NCI-H1436 treated with DMSO at 0.1 percent for 48 hours (cell line): Measurements from ENCODE around the gene IL1RAP.

Experiments used
- DNase-seq: peaks from one replicate; lab custom pipeline; 2025; lab: John Stamatoyannopoulos, UW

IL1RAP gene

DNA sequence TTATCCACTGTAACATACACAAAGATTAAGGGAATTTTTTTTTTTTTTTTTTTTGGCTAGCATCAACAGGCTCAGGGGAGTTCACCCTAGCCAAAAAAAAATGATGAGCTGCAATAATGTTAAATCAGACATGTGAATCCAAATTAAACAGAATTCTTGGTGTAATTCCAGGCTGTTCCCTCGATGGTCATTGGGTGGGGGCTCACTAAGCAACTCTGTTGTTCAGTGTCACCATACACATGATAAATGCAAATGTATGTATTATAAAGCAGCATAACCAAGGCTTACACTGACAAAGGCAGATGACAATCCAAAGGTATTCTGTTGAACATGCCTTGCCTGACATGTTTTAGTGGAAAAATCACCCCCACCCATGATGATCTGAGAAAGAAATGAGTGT, 29.0 kb downstream of the IL1RAP start:
- no peak for DNase-seq

DNA sequence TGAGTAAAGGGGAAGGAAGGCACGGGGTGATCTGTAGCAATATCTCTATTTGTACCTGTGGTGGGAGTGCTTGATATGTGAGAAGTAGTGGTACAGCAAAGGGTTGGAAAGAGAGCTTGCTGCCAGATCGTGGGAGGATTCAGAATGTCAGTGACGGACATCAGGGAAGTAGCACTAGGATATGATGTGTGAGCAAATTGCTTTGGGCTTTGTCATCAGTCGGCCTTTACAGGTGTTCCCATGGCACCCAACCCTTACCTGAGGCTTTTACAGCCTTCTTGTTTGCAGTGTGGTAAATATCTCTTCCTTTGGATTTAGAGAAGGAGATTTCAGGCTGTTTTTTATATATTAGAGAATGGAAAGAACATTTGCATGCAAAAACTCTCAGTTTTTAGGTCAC, 29.8 kb downstream of the IL1RAP start:
- no peak for DNase-seq

- DNase-seq, result no peak
Observed at GRCh38 chr3:190545191-190545590, 31.3 kb downstream of the IL1RAP start.

DNA sequence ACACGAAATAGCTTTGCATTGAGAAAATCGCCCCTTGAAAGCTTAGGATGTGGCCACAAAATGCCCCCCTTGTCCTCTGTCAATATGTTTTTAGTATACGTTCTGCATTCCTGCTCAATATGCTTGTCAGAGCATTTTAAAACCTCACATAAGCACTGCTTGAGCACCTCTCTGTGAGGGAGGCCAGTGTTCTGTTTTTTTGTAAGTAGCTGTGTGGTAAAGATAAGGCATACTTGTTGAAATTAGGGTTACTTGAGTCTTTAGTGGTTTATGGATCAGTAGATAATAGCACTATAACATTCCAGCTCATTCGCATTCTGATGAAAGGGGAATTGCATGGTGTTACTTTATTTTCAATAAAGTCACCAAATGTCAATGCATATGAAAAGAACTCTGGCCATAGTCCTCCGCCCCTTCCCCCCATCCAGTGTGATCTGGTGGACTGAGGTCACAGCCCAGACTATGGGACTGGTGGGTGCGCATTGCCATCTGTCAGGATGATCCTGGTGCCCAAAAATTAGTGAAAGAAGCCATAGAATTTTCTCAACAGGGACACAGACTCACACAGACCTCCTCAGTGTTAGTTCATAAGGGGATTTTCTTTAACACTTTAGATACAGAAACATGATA, 33.1 kb downstream of the IL1RAP start:
- DNase-seq, result no peak

- DNase-seq, result no peak
Observed at GRCh38 chr3:190548031-190548656, 34.3 kb downstream of the IL1RAP start.

DNA sequence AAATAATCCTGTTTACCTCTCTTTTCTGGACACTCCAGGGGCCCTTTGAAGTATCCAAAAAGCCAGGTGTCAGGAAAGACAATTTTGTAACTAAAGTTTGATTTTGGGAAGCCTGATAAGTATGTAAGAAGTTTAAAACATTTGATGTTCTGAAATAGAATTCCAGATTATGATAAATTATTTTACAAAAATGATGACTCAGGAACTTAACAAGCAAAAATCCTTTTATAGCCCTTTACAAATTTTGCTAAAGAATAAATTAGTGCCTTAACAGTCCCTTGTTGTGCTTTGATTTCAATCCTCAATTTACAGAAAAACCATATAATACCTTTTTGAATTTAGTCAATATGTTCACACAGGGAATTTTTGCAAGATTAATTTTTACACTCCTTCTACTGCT, 38.1 kb downstream of the IL1RAP start:
- DNase-seq, result no peak

- no peak for DNase-seq
Observed at GRCh38 chr3:190552969-190553759, 39.3 kb downstream of the IL1RAP start.

- no peak for DNase-seq
Observed at GRCh38 chr3:190554197-190554596, 40.3 kb downstream of the IL1RAP start.

GRCh38 chr3:190556351-190556750, 42.5 kb downstream of the IL1RAP start:
- no peak for DNase-seq

- no peak for DNase-seq
Observed at GRCh38 chr3:190557296-190557695, 43.4 kb downstream of the IL1RAP start.

DNA sequence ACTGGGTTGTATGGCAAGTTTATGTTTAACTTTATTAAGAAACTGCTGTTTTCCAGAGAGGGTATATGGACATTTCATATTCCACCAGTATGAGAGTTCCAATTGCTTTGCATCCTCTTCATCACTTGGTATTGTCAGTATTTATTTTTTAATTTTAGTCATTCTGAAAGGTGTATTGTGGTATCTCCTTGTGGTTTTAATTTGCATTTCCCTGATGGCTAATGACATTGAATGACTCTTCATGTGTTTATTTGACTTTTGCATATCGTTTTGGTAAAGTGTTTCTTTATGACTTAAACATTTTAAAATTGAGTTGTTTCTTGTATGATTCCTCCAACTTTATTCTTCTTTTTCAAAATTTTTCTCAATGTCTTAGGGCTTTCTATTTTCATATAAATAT, 44.4 kb downstream of the IL1RAP start:
- DNase-seq, result no peak

DNA sequence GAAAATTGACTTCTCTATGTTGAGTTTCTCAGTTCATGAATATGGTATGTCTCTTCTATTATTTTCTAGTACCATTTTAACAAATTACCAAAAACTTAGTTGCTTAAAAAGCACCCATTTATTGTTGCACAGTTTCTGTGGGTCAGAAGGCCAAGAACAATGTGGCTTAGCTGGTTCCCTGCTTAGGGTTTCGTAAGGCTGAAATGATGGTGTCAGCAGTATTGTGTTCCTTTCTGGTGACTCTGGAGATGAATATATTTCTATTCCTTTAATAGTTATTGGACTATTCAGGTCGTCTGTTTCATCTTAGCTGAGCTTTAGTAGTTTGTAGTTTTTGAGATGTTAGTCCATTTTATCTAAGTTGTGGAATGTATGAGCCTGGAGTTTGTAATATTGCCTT, 44.9 kb downstream of the IL1RAP start:
- no peak for DNase-seq

DNA sequence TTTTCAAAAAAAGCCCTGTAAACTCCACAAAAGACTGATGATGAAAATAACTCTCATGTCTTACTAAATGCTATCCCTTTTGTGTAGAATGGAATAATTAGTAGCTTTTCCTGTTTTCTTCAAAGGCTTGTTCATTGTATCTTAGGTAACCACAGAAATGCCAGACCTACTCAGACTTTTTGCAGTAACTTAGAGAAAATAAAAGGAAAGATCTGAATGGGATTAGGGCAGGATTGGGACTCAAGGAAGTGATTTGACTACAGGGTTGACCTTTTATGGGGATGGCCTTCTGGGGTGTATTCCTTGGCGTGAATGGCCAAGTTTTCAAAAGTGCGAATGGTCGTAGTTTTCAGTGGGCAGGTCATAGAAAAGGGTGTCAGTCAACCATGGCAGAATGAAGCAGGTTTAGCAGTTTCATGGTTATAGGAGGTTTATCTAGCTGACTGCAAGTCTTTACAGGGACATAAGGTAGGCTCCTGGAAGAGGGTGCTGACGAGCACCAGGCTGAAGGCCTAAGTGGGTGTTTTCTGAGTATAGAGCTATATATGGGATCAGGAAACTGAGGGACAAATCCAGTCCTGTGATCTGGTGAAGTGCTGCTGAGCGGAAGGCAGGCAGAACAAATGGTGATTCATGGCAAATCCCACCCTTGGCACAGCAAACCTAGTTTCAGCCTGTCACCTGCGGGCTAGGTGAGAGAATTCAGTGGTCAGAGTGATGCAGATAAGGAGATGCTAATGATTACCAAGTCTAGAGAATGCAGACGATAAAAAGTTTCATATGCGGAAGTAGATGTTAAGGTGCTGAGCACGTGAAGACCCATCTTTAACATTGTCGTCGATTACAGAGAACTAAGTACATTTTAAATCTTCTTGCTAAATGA, 46.4 kb downstream of the IL1RAP start:
- no peak for DNase-seq

DNA sequence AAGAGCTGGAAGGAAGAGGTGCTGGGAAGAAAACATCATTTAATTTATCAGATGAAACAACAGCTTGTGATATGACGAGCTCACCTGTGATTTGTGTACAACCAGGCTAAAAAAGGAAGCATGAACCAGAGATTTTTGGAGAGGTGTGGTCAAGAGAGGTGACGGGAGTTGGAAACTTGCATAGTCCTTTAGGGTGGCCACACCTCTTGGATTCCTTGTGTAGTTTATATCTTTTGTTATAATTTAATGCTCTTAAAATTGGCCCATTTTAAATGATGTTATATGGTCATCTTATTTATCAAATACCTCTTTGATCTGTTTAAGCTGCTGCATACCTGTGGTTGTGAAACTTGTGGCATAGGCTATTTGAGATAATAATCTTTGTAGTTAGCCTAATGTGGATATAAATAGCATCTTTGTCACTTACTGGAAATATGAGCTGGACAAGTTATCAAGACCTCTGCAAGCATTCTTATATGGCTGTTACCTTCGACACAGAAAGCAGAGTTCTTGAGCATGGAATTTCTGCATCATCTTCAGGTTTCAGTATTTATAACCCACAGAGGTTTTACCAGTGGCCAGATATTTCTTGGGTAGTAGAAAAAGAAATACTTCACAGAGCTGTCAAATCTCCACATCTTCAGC, 49.1 kb downstream of the IL1RAP start:
- DNase-seq, result no peak

DNA sequence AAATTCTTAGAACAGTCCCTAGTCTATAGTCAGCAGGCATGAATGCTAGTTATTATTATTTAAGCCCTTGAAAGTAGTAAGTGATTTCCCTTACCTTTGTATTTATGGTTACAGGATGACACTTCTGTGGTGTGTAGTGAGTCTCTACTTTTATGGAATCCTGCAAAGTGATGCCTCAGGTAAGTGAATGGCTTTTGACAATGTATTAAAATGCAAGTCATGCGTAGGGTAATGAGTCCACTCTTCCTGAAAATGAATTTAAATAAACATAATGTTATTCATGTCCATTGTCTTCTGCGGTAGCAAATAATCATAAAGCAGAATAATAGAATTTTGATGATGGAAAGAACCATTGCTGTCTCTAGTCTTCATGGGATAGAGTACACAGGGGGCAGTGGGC, 50.3 kb downstream of the IL1RAP start:
- DNase-seq, result no peak

- no peak for DNase-seq
Observed at GRCh38 chr3:190566043-190566933, 52.4 kb downstream of the IL1RAP start.

GRCh38 chr3:190568036-190568435, 54.2 kb downstream of the IL1RAP start:
- no peak for DNase-seq

DNA sequence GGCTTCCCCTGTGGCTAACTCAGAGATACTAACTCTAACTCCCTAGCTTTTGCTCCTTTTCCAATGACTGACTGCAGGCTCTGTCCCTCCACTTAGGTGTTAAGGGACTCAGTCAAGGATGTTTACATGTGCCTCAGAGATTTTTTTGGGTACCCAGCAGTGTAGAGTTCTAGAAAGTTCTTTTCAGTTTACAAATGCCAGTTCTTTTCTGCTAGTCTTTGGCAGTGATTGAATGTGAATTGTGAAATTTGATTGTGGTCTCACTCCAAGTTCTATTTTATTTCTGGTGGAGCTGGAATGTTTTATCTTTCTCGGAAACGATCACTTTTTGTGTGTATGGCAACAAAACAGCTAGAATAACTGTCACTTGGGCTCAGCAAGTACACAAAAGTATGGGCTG, 60.6 kb downstream of the IL1RAP start:
- DNase-seq, result no peak

GRCh38 chr3:190575437-190576185, 61.7 kb downstream of the IL1RAP start:
- DNase-seq, result no peak

DNA sequence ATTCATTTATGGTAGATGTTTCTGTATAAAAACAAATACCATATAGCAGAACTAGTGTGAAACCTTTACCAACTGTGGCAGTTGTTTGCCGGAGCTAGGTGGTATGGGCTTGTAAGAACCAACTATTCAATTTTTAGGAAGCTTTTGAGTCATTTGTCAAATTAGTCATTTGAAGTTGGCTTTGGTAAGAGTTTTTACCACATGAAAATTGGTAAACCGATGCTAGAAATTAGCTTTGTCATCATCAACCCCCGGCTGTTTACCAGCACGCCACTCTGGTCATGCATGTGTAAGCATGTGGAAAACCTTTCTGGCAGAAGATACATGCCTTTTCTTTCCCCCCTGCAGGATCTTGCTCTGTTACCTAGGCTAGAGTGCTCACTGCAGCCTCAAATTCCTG, 63.3 kb downstream of the IL1RAP start:
- no peak for DNase-seq
